NCI-H510A treated with DMSO at 0.1 percent for 48 hours (cell line): Measurements from ENCODE around the gene OR1L8.
"Not testable (repeated sequence)": the region's sequence is repeated elsewhere in the genome, so short reads cannot be mapped to it uniquely, and the experiment has no call there.

Experiments used
- DNase-seq: peaks from one replicate; lab custom pipeline; 2025; lab: John Stamatoyannopoulos, UW

The OR1L8 gene, protein sequence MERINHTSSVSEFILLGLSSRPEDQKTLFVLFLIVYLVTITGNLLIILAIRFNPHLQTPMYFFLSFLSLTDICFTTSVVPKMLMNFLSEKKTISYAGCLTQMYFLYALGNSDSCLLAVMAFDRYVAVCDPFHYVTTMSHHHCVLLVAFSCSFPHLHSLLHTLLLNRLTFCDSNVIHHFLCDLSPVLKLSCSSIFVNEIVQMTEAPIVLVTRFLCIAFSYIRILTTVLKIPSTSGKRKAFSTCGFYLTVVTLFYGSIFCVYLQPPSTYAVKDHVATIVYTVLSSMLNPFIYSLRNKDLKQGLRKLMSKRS

DNA sequence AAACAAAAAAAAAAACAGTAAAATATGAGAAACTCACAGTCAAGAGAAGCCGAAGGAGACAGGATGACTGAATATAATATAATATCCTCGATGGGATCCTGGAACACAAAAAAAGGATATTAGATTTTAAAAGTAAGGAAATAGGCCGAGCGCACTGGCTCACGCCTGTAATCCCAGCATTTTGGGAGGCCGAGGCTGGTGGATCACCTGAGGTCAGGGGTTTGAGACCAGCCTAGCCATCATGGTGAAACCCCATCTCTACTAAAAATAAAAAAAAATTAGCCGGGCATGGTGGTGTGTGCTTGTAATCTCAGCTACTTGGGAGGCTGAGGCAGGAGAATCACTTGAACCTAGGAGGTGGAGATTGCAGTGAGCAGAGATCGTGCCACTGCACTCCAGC is at the start of gene OR1L8:
OR1L8 (minus strand) TSS at position 101 of the 400 bp plus-strand sequence. CDS start 14,907 bp downstream, outside the sequence.
- DNase-seq, result not testable (repeated sequence)

DNA sequence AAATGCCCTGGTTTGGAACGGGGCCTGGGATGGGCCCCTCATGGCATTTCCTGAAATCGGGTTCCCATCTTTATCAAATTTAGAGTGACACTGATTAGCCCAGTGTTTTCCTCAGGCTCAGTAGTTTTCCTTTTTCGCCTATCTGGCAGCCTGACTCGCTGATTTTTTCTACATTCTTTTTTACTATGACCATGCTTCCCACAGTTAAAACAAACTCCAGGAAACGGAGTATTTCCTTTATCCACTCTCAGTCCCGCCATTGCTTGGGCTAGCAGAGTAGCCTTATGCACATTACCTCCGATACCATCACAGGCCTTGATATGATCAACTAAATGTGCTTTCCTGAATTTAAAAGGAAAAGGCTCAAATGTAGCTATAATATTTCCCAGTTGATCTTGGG is 36.8 kb upstream of the OR1L8 start:
- no peak for DNase-seq

DNA sequence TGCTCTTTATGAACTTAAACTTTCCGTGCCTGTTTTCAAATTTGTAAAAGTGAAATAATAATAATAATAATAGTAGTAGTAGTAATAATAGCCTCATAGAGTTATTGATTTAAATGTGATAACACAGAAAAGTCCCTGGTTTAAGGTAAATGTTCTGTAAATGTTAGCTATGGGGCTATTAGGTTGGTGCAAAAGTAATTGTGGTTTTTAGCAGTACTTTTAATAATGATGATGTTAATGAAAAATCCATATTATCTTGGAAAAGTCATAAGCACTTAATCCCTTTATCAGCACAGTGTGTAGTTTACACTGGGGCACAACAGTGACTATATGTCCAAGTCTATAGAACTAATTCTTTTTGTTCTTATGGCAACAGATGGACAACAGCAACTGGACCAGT is 31.2 kb upstream of the OR1L8 start, which contains the start of gene OR1Q1:
OR1Q1 (plus strand) TSS at position 377 of the 400 bp plus-strand sequence; CDS start at position 377, 0 bp downstream.
- DNase-seq, result no peak

DNA sequence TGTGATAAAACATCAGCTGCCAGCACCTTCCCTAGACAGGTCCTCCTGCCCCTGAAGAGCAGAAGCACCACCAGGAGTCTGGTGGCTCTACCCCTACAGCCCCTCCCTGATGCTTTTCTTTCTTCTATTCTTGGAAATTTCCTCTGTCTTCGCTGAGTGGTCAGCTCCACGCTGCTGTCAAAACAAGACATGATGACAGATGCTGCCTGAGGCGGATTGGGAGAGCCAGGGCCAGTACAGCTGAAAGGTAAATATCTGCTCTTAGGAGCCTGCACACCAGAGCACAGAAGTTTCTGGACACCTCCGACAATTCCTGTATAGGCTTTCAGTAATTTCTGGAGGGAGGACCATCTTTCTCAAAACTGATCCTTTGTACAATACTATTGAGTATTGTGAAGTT is 26.6 kb upstream of the OR1L8 start:
- DNase-seq, result no peak

DNA sequence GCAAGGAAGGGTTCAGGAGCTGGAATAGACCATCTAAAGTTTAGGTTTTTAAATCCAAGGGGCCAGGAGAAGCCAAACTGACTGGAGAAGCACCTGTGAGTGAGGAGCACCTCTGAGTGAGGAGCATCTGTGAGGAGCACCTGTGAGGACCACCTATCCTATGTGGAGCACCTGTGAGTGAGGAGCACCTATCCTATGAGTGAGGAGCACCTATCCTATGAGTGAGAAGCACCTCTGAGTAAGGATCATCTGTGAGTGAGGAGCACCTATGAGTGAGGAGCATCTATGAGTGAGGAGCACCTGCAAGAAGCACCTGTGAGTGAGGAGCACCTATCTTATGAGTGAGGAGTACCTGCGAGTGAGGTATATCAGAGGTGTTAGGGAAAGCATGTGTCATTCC is 23.4 kb upstream of the OR1L8 start:
- no peak for DNase-seq

DNA sequence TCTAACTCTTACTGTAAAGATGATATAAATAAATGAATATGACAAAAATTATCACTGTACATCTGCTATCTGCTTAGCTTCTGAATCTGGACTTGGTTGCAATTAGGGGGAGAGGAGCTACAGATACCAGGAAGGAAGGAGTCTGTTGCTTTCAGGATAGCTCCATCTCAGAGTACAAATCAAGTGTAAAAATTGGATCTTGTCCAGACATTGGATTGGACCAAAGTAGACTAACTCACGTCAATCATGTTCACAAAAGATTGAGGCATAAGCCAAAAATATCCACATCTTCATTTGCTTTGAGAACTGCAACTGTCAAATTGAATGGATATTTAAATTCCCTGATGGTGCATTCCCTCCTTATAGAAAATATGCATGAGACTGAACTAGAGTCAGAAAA is 22.5 kb upstream of the OR1L8 start:
- no peak for DNase-seq

DNA sequence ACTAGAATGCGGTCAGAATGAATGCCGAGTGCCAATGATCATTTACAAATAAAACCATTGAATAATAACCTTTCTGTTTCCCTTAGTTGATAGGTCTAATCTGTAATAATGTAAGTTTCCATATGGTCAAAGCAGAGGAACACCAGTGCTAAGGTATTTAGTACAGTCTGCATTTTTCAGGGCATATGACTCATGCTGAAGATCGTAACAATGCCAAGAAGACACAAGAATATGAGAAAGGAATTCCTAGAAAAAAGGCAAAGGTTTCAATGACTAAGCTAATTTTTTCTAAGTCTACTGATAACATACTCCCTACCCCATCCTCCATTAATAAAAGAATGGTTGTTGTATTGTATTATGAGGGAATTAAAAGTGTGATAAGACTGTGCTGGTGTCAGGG is 2.8 kb downstream of the OR1L8 start:
- no peak for DNase-seq

DNA sequence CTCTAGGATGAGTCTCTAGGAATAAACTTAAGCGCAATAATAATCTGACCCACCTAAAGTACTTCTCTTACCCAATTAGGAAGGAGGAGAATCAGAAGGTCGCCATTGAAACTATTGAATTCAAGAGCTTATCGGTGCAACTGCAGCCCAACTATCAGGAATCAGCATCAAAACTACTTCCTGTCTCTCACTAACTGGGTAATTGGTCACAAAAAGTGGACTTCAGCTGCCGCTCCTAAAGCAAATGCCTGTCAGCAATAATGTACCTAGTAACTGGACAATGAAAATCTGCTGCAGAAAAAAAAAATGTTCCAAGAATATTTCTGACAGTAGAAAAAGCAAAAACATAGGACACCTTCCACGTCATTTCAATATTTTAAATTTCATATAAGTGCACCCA is 3.3 kb downstream of the OR1L8 start:
- no peak for DNase-seq

DNA sequence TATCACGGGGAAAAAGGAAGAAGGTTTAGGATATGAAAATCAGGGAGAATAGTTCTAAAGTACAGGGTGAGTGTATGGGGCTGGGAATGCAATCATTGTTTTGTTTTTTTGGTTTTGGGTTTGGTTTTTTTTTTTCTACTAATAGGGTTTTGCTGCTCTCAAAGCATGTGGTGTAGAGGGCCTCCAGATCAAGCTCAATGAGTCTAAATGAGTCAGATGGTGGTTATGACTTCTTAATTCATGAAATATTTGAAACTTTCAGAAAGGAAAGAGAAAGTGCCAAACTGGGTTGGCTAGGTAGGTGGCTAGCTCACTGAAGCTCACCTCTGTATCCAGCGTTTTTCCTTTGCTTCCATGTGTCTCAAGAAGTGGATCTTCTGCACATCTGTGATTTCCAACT is 10.7 kb downstream of the OR1L8 start:
- DNase-seq, result no peak

DNA sequence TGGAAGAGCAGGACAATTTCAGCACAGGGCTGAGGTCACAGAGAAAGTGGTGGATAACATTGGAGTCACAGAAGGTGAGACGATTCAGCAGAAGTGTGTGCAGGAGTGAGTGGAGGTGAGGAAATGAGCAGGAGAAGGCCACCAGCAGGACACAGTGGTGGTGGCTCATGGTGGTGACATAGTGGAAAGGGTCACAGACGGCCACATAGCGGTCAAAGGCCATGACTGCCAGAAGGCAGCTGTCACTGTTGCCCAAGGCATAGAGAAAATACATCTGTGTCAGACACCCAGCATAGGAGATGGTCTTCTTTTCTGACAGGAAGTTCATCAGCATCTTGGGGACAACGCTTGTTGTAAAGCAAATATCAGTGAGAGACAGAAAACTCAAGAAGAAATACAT is 15.3 kb downstream of the OR1L8 start:
- no peak for DNase-seq

DNA sequence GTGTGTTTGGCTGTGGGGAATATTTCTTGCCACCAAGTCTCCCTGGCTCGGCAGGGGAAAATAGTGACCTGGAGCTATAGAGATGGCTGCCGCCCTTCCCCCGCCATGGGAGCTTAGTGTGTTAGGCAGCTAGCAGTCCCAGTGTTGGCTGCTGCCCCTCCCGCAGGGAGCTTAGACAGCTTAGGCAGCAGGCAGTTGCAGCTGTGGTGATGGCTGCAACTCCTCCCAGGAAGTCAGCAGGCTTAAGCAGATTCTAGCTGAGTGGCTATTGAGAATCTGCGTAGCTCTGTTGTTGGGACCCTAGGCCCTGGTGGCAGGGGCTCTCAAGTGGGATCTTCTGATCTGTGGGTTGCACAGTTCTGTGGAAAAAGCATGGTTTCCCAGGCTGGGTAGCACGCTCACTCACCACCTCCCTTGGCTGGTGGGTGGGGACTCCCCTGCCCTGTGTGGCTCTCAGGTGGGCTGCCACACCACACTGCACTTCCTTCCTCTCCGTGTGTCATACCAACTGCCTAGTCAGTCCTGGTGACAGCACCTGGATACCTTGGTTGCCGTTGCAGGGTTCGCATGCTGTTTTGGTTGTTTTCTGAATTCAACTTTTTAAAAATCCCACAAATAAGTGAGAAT is 20.9 kb downstream of the OR1L8 start:
- DNase-seq, result no peak

DNA sequence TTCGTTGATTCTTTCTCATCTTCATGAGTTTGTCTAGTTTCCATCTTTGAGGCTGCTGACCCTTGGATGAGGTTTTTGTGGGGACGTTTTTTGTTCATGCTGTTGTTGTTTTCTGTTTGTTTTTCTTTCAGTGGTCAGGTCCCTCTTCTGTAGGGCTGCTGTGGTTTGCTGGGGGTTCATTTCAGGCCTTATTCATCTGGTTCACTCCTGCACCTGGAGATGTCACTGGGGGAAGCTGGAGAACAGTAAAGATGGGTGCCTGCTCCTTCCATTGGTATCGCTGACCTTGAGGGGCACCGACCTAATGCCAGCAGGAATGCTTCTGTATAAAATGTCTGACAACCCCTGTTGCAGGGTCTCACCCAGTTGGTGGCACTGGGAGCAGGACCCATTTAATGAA is 21.7 kb downstream of the OR1L8 start:
- no peak for DNase-seq

DNA sequence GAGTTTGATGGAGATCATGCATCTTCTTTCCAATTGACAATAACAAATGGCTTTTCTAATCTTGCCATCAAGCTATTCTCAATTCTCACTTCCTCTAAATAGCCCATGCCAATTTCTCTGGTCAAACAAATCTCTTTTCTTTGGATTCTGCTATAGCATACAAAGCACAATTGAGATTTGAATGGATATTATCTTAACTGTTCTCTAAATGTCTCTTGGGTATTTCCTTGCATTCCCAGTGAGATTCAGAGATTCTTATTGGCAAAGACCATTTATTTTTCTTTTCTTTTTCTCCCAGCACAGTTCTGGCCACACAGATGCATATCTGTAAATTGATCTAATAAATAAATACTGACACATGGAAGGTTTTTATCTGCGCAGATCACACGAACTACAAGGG is 30.4 kb downstream of the OR1L8 start, which contains the start of gene OR1N2:
OR1N2 (plus strand) TSS at position 301 of the 400 bp plus-strand sequence. CDS start 100 bp downstream, outside the sequence.
- DNase-seq, result no peak

DNA sequence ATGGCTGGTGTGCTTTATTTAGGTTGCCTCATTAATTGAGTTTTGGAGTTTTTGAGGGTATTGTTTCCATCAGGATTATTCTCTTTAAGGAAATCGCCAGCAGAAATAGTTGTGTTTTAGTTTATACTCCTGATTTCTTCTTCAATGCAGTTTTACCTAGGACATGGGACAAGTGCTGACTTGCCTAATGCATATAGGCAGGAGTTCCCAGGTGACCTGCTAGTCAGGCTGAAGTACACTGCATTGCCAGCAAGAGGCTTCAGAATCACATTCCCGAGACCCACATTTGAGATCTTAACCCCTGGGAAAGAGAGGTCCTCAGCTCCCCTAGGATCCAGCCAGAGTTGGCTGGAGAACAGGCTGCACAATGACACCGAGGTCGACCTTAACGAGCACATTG is 31.8 kb downstream of the OR1L8 start:
- DNase-seq, result no peak

DNA sequence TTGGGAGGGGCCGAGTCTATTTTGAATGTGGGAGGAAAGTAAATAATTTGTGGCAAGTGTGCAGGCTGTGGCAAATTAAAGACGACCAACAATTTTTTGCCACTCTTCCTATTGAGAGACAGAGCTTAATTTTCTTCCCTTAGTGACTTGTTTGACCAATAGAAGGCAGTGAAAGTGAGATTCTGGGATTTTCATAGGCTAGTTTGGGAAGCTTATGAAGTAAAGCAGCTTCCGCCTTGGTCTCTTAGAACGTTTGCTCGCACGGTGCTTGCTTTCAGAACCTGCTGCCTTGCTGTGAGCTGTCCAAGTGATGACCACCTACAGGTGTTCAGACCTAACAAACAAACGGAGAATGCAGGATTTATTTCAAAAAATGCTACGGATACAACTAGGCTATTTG is 37.0 kb downstream of the OR1L8 start:
- DNase-seq, result no peak

DNA sequence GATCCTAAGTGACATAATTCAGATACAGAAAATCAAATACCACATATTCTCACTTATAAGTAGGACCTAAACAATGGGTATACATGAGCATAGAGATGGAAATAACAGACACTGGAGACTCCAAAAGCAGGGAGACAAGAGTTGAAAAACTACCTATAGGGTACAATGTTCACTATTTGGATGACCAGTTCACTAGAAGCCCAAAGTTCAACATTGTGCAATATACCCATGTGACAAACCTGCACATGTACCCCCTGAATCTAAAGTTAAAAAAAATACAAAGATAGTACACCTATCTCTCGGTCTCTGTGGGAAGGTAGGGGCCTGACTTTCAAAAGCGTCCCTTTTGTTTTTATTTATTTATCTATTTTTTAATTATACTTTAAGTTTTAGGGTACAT is 44.4 kb downstream of the OR1L8 start:
- DNase-seq, result no peak

DNA sequence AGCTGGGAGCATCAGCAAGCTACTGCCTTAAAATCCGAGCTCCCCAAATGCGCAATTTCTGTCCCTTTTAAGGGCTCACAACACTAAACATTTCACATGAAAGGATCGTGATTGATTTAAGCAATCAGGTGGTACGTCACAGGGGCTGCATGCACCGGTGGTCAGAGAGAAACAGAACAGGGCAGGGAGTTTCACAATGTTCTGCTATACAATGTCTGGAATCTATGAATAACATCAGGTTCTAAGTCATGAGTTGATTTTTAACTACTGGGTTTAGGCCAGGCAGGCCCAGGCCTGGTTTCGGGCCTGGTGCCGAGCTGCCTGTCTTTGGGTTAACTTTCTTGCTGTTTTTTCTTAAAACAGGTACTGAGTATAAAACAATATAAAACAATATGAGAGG is 46.1 kb downstream of the OR1L8 start:
- not testable (repeated sequence) for DNase-seq

DNA sequence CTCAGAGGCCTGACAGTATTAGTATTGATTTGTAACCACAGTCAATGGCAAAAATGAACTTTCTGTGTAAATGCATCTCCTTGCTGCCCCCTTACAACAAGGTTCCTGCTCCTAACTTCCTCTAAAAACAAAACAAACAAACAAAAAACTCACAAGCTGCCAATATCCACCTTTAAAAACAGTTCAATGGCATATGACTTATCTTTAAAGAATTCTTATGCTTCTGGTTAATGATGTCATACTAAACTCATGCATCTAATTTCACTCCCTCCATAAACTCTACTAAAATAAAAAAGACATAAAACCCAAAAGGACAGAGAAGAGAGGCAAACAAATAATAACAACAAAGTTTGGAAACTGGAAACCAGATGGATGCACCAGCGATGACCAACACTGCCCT is 47.0 kb downstream of the OR1L8 start:
- DNase-seq, result no peak

DNA sequence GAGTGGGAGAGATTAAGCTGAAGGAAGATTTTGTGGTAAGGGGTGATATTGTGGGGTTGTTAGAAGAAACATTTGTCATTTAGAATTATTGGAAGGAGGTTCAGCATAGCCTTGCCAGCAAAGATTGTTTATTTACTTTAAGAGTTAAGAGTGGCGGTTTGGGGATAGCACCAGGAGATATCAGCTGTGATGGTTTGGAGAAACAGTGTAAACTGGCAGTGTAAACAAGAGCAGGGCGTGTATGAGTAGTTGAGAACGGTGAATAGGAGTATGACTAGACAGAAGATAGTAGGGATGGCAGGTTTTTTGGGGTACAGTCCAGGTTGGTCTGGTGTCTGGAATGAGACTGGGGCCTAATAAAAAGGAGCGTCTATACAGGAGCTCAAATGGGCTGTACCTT is 52.0 kb downstream of the OR1L8 start:
- not testable (repeated sequence) for DNase-seq

DNA sequence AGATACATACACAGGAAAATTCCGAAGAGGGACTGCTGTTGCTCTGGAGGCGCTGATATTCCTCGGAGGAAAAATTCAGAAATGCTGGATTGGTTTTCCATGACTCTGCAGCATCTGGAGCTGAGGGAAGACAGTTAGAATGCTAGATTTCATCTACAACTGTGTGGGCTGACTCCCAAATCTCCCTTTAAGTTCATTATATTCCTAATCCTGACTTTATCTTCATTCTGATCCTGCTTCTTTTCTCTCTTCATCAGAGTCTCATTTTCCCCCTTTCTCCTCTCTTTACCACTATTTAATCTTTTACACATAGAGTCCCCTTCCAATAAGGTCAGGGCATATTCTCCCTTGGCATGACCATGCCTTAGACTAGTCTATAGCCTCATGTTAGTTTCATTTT is 56.0 kb downstream of the OR1L8 start, which contains the start of gene OR1N1:
OR1N1 (minus strand) TSS at position 101 of the 400 bp plus-strand sequence; CDS start at position 101, 0 bp downstream.
- DNase-seq, result no peak

DNA sequence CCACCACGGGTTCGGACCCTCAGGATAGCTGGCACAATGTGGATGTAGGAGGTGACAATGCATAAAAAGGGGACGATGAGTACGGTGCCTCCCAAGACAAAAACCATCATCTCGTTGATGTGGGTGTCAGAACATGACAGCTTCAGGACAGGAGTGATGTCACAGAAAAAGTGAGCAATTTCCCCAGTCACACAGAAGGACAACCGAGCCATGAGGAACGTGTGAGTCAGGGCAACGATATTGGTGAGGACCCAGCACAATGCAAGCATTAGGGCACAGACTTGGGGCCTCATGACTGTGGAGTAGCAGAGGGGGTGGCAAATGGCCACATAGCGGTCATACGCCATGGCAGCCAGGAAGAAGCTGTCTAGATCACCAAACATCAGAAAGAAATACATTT is 56.6 kb downstream of the OR1L8 start:
- DNase-seq, result no peak

DNA sequence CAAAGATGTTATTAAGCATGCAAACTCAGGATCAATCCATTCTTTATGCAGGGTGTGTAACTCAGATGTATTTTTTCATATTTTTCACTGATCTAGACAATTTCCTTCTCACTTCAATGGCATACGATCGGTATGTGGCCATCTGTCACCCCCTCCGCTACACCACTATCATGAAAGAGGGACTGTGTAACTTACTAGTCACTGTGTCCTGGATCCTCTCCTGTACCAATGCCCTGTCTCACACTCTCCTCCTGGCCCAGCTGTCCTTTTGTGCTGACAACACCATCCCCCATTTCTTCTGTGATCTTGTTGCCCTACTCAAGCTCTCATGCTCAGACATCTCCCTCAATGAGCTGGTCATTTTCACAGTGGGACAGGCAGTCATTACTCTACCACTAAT is 63.8 kb downstream of the OR1L8 start:
- no peak for DNase-seq

DNA sequence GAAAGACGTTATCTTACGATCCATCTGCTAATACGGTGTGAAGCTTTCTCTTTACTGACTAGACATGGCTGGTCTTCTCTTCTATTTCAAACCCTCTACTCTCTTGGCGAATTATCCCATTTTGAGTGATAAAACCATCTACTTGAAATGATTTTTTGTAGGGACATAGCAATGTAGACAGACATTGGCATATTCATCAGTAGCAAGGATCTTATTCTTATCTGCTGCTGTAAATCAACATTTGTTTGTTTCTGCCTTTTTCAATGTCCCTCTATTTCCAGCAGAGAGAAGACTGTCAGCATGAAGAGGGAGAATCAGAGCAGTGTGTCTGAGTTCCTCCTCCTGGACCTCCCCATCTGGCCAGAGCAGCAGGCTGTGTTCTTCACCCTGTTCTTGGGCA is 64.3 kb downstream of the OR1L8 start, which contains the start of gene OR1J4:
OR1J4 (plus strand) TSS at position 301 of the 400 bp plus-strand sequence; CDS start at position 301, 0 bp downstream.
- DNase-seq, result no peak
